NCI-H1105 treated with DMSO at 0.1 percent for 48 hours (cell line): ENCODE measurements around the gene C5AR2.
A peak's percentile ranks its signal among the peaks of the same experiment; 100 is the strongest.
"Not testable (repeated sequence)": the region's sequence is repeated elsewhere in the genome, so short reads cannot be mapped to it uniquely, and the experiment has no call there.

Experiments used
- DNase-seq: peaks from one replicate; lab custom pipeline; 2025; lab: John Stamatoyannopoulos, UW

The C5AR2 gene

GRCh38 chr19:47387623-47388022 lies 55.6 kb downstream of the C5AR2 start:
- DNase-seq, result not testable (repeated sequence)

DNA sequence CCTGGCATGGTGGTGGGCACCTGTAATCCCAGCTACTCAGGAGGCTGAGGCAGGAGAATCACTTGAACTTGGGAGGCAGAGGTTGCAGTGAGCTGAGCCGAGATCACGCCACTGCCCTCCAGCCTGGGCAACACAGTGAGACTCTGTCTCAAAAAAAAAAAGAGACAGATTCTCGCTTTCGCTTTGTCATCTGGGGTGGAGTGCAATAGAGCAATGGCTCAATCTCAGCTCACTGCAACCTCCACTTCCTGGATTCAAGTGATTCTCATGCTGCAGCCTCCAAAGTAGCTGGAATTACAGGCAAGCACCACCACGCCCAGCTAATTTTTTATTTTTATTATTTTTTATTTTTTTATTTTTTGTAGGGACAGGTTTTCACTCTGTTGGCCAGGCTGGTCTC lies 56.7 kb downstream of the C5AR2 start:
- DNase-seq, result not testable (repeated sequence)

GRCh38 chr19:47389150-47389556 lies 57.2 kb downstream of the C5AR2 start:
- no peak for DNase-seq

GRCh38 chr19:47390533-47391488 lies 58.8 kb downstream of the C5AR2 start:
- DNase-seq, result no peak

DNA sequence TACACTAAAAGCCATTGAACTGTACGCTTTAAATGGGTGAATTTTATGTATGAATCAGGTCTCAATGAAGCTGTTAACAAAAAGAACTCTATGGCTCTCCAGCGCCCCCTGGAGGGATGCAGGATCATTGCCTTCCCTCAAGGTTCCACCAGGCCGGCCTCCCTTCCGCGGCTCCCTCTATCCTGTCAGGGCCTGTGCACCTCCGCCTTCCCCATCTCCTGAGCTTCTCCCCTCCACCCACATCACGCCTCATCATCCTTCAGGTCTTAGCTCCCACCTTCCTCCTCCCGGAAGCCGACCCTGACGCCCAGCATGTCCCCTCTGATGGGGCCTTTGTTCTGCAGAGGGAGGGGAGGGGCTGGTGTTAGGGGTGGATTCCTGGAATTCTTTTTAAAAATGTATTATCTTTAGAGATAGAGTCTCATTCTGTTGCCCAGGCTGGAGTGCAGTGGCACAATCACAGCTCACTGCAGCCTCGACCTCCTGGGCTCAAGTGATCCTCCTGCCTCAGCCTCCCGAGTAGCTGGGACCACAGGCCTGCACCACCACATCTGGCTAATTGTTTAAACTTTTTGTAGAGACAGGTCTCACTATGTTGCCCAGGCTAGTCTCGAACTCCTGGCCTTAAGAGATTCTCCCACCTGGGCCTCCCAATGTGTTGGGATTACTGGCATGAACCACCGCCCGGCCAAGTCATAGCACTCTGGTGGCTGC lies 59.7 kb downstream of the C5AR2 start:
- DNase-seq, result peak; percentile 74
